OCI-LY7 (cell line): ENCODE data around the gene MCM5. TPM values are rescaled to one million over a fixed set of nuclear protein-coding genes. Genes with fewer than 3 reads are reported as not detected.

Experiments
- BruUV-seq: library from RNA; stranded (reverse); fragments of 400-500 nt; replicated peaks from 2 replicates; lab custom pipeline; 2021; lab: Mats Ljungman, UMichigan
- CTCF ChIA-PET: fragments of 300-600 bp; sonication (Branson Sonifier 250); formaldehyde crosslinking; loops from one replicate; lab custom pipeline; 2022; ENCODE audit warnings: antibody characterized with exemption; ENCODE audit not compliant: unreplicated experiment; lab: Charles Lee
- POLR2A ChIA-PET: fragments of 300-600 bp; sonication (Branson Sonifier 250); formaldehyde crosslinking; loops from one replicate; lab custom pipeline; 2022; ENCODE audit warnings: antibody characterized with exemption; lab: Charles Lee
- DNase-seq: peaks from one replicate; pipeline ENCODE4 v3.0.0-alpha.2; 2015; ENCODE audit warnings: low spot score
- H2AFZ ChIP-seq: fragments of 200-600 bp; sonication (generic), shearing (Covaris generic); 2 replicates; pipeline ENCODE4 v1.6.1; 2014; ENCODE audit warnings: mild to moderate bottlenecking, antibody characterized with exemption, low read length, moderate library complexity
- H3K27ac ChIP-seq: fragments of 200-600 bp; sonication (generic); 2 replicates; pipeline ENCODE4 v1.5.1; 2014; ENCODE audit warnings: mixed run types, low read depth, mild to moderate bottlenecking, moderate library complexity, low read length, inconsistent platforms; ENCODE audit not compliant: poor library complexity, severe bottlenecking
- H3K36me3 ChIP-seq: fragments of 200-600 bp; sonication (generic); 2 replicates; pipeline ENCODE4 v1.6.1; 2014; ENCODE audit warnings: mild to moderate bottlenecking, antibody characterized with exemption, low read length, moderate library complexity, mixed read lengths; ENCODE audit not compliant: insufficient read depth
- H3K4me1 ChIP-seq: fragments of 200-600 bp; sonication (generic); 2 replicates; pipeline ENCODE4 v1.5.1; 2014; ENCODE audit warnings: mild to moderate bottlenecking, low read length; ENCODE audit not compliant: insufficient read depth, poor library complexity, severe bottlenecking
- H3K4me2 ChIP-seq: fragments of 200-600 bp; sonication (generic); 2 replicates; pipeline ENCODE4 v1.6.1; 2014; ENCODE audit warnings: mild to moderate bottlenecking, low read length
- H3K4me3 ChIP-seq: fragments of 200-600 bp; sonication (generic); 2 replicates; pipeline ENCODE4 v1.5.1; 2014; ENCODE audit warnings: mild to moderate bottlenecking, low read depth, low read length; ENCODE audit not compliant: poor library complexity, severe bottlenecking
- H3K79me2 ChIP-seq: fragments of 200-600 bp; sonication (generic); 2 replicates; pipeline ENCODE4 v1.6.1; 2016; ENCODE audit warnings: low read depth, mild to moderate bottlenecking, low read length, moderate library complexity, mixed read lengths; ENCODE audit not compliant: insufficient read depth
- H3K9me2 ChIP-seq: fragments of 200-600 bp; sonication (generic); 2 replicates; pipeline ENCODE4 v1.6.1; 2016; ENCODE audit warnings: mild to moderate bottlenecking, low read length, mixed read lengths; ENCODE audit not compliant: insufficient read depth
- H3K9me3 ChIP-seq: fragments of 200-600 bp; sonication (generic); 2 replicates; pipeline ENCODE4 v1.6.1; 2014; ENCODE audit warnings: mild to moderate bottlenecking, mixed run types, low read length, mixed read lengths
- H4K20me1 ChIP-seq: fragments of 200-600 bp; sonication (generic); 2 replicates; pipeline ENCODE4 v1.6.1; 2014; ENCODE audit warnings: mild to moderate bottlenecking, antibody characterized with exemption, low read length, moderate library complexity, mixed read lengths; ENCODE audit not compliant: insufficient read depth
- CTCF ChIP-seq: fragments of 200-600 bp; sonication (generic); conservative IDR thresholded peaks from 2 replicates; pipeline ENCODE4 v1.5.1; 2014; ENCODE audit warnings: mild to moderate bottlenecking, antibody characterized with exemption, low read length, moderate library complexity, mixed read lengths
- EZH2phosphoT487 ChIP-seq: fragments of 200-600 bp; sonication (generic); IDR thresholded peaks from 2 replicates; pipeline ENCODE4 v1.6.1; 2018; ENCODE audit warnings: low read depth, borderline replicate concordance, mild to moderate bottlenecking, mixed run types, antibody characterized with exemption, low read length, moderate library complexity, mixed read lengths
- intact Hi-C: fragments of 100-400 bp; cut with micrococcal nuclease; formaldehyde crosslinking; loops from one replicate; pipeline ENCODE4 v1.10.0; 2022; ENCODE audit not compliant: unreplicated experiment
- total RNA-seq, 2 experiments: library from RNA; depleted of rRNA in 1 of 2; stranded (reverse); fragments of >200 nt in 1 of 2; shearing (Covaris generic) in 1 of 2; gene quantifications; 2 replicates each; pipeline ENCODE4 v1.2.3, GENCODE V29; 2014 to 2022

Gene MCM5
- total RNA-seq, 2 experiments from 2014 or later, result 242 to 360 TPM

GRCh38 chr22:35411102-35411501, 11.2 kb downstream of the MCM5 start:
- Histone ChIP-seq H3K4me1 (peaks cover 80% of the 10 kb centered on the region), H3K9me3 (no peaks in the 10 kb centered on the region), H4K20me1 (peaks cover 6% of the 10 kb centered on the region), H3K79me2 (peaks cover 22% of the 10 kb centered on the region; the same call in 1 of the 2 replicates), H3K9me2 (no peaks in the 10 kb centered on the region), H3K27ac (peak overlapping the region; percentile 90), H3K36me3 (peaks cover 99% of the 10 kb centered on the region), H3K4me3 (peak overlapping the region; percentile 50), H2AFZ (no peak overlapping the region), H3K4me2 (peak overlapping the region; percentile 82)
- no TSS peak for BruUV-seq
- ChIA-PET POLR2A (interaction anchor here (2.6 kb wide), 1 partner anchor 59 kb away, joined by 10 read pairs; no protein-coding TSS in a partner anchor), CTCF (interaction anchor here (0.7 to 1.4 kb wide), 2 partner anchors 60 to 67 kb away, joined by 4 to 5 read pairs; no protein-coding TSS in a partner anchor)
- TF ChIP-seq CTCF (peak; percentile 79), EZH2phosphoT487 (no peak)
- intact Hi-C loops, result loop anchor here (5.0 kb wide), 1 partner anchor 104 kb away; no protein-coding TSS in a partner anchor
- DNase-seq, result peak; percentile 87

- Histone ChIP-seq H3K27ac (peak overlapping the region; percentile 63), H3K79me2 (peaks cover 22% of the 10 kb centered on the region; the same call in 1 of the 2 replicates), H4K20me1 (peaks cover 6% of the 10 kb centered on the region; the same call in 1 of the 2 replicates), H3K4me1 (peaks cover 60% of the 10 kb centered on the region), H3K36me3 (peaks cover 97% of the 10 kb centered on the region), H3K9me3 (no peaks in the 10 kb centered on the region), H3K4me3 (peak overlapping the region; percentile 4), H2AFZ (no peak overlapping the region), H3K4me2 (peak overlapping the region; percentile 50), H3K9me2 (no peaks in the 10 kb centered on the region)
- ChIA-PET CTCF (interaction anchor here (1.7 kb wide), 1 partner anchor 62 kb away, joined by 4 read pairs; no protein-coding TSS in a partner anchor), POLR2A (interaction anchor here (1.5 kb wide), 1 partner anchor 16 kb away, joined by 3 read pairs; no protein-coding TSS in a partner anchor)
- no peak for DNase-seq
- intact Hi-C loops, result loop anchor here (5.0 kb wide), 1 partner anchor 106 kb away; no protein-coding TSS in a partner anchor
- TF ChIP-seq CTCF (no peak), EZH2phosphoT487 (no peak)
- no TSS peak for BruUV-seq
Observed at GRCh38 chr22:35413624-35414023, 13.7 kb downstream of the MCM5 start.

GRCh38 chr22:35417606-35418005, 17.7 kb downstream of the MCM5 start:
- ChIA-PET POLR2A (interaction anchor here (1.1 kb wide), 1 partner anchor 14 kb away, joined by 3 read pairs; no protein-coding TSS in a partner anchor), CTCF (no interaction called here)
- peaks cover 97% of the 10 kb centered on the region for H3K36me3 ChIP-seq
- H3K27ac ChIP-seq, result no peak overlapping the region
- no peaks in the 10 kb centered on the region; the same call in 1 of the 2 replicates for H4K20me1 ChIP-seq
- H2AFZ ChIP-seq, result no peak overlapping the region
- H3K4me1 ChIP-seq, result peaks cover 22% of the 10 kb centered on the region
- BruUV-seq, result no TSS peak
- H3K9me3 ChIP-seq, result no peaks in the 10 kb centered on the region
- no peak for DNase-seq
- no peak overlapping the region for H3K4me2 ChIP-seq
- TF ChIP-seq EZH2phosphoT487, result no peak
- no peak for TF ChIP-seq CTCF
- intact Hi-C loops, result no loop called here
- no peak overlapping the region for H3K4me3 ChIP-seq
- no peaks in the 10 kb centered on the region for H3K9me2 ChIP-seq
- H3K79me2 ChIP-seq, result peaks cover 11% of the 10 kb centered on the region; the same call in 1 of the 2 replicates
